Bronchial epithelial cell (primary cell): Measurements from ENCODE around the gene MAP7D3. TPM values are rescaled to one million over a fixed set of nuclear protein-coding genes. Genes with fewer than 3 reads are reported as not detected.
"Not testable (repeated sequence)": the region's sequence is repeated elsewhere in the genome, so short reads cannot be mapped to it uniquely, and the experiment has no call there.

Experiments
- DNase-seq: peaks from one replicate; pipeline ENCODE4 v3.0.0-alpha.2; 2010; ENCODE audit warnings: low read depth
- FAIRE-seq: peaks from 2 replicates; lab custom pipeline; 2011; peaks lifted over from hg19 to GRCh38; lab: Jason Lieb, UNC
- H3K27me3 ChIP-seq: 2 replicates; pipeline ENCODE4 v1.5.1; 2011; ENCODE audit warnings: low read length; ENCODE audit not compliant: control insufficient read depth, insufficient read depth
- H3K36me3 ChIP-seq: 2 replicates; pipeline ENCODE4 v1.5.1; 2011; ENCODE audit warnings: low read length; ENCODE audit not compliant: control insufficient read depth, insufficient read depth
- H3K4me3 ChIP-seq: 2 replicates; pipeline ENCODE4 v1.5.1; 2011; ENCODE audit warnings: mild to moderate bottlenecking, low read depth, low read length, control low read depth
- total RNA-seq: library from RNA; depleted of rRNA; stranded (reverse); fragments of >200 nt; gene quantifications from 2 replicates; pipeline ENCODE4 v1.2.1, GENCODE V29; 2014
- TF ChIP-seq, protein P1 (sequence below): IDR thresholded peaks from 2 replicates; pipeline ENCODE4 v1.5.1; 2011; ENCODE audit warnings: mild to moderate bottlenecking, moderate library complexity, low read length, control low read depth, inconsistent platforms; ENCODE audit not compliant: insufficient read depth, severe bottlenecking

The MAP7D3 gene, protein sequence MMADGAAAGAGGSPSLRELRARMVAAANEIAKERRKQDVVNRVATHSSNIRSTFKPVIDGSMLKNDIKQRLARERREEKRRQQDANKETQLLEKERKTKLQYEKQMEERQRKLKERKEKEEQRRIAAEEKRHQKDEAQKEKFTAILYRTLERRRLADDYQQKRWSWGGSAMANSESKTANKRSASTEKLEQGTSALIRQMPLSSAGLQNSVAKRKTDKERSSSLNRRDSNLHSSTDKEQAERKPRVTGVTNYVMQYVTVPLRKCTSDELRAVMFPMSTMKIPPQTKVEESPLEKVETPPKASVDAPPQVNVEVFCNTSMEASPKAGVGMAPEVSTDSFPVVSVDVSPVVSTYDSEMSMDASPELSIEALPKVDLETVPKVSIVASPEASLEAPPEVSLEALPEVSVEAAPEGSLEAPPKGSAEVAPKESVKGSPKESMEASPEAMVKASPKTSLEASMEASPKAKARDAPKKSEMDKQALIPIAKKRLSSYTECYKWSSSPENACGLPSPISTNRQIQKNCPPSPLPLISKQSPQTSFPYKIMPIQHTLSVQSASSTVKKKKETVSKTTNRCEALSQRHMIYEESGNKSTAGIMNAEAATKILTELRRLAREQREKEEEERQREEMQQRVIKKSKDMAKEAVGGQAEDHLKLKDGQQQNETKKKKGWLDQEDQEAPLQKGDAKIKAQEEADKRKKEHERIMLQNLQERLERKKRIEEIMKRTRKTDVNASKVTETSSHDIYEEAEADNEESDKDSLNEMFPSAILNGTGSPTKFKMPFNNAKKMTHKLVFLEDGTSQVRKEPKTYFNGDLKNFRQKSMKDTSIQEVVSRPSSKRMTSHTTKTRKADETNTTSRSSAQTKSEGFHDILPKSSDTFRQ
- total RNA-seq: 3.2 and 5.1 TPM in 2 replicates

DNA sequence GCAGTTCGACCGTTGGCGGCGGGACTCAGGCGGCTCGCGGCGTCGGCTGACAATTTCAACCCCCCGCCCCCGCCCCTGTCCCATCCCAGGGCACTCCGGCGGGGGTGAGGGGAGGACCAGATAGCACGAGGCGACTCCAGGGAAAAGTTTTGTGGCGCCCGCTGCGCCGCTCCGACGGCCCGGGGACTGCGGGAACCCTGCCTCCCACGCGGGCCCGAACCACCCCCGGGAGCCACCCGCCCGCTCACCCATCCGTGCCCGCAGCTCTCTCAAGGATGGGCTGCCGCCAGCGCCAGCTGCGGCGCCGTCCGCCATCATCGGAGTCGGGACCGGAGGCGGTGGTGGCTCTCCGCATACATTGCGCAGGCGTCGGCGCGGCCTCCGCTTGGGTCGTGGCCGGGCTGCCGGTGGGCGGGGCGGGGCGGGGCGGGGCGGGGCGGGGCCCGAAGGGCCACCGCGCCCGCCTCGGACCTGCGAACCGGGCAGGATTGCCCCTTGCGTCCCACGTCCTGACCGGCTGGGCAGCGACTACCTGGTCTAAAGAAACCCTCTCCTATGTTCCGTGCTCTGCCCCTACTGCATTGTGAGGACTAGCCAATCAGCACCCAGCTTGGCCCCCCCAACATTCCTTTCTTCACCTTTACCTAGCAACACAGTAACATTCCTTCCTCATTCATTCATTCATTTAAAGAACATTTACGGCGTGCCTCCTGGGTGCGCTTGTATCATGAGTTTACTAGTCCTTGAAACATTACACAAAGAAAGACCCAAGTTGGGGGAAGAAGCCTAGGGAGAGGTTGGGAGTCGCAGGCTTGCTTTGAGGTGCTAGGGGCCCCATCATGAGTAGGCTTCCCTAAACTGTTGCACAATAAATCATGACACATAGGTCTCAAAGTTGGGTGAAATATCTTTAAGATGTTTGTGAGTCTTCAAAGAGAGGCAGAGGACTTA is at the start of gene MAP7D3:
Gene MAP7D3 (minus strand): TSS at position 360 of the 951 bp plus-strand sequence. CDS start 42 bp downstream, at position 318.
- Histone ChIP-seq H3K36me3 (no peaks in the 10 kb centered on the region), H3K27me3 (no peaks in the 10 kb centered on the region), H3K4me3 (peak within 1 kb of the TSS; percentile 62)
- no peak for FAIRE-seq
- DNase-seq: peak; percentile 67
- TF ChIP-seq, protein P1, sequence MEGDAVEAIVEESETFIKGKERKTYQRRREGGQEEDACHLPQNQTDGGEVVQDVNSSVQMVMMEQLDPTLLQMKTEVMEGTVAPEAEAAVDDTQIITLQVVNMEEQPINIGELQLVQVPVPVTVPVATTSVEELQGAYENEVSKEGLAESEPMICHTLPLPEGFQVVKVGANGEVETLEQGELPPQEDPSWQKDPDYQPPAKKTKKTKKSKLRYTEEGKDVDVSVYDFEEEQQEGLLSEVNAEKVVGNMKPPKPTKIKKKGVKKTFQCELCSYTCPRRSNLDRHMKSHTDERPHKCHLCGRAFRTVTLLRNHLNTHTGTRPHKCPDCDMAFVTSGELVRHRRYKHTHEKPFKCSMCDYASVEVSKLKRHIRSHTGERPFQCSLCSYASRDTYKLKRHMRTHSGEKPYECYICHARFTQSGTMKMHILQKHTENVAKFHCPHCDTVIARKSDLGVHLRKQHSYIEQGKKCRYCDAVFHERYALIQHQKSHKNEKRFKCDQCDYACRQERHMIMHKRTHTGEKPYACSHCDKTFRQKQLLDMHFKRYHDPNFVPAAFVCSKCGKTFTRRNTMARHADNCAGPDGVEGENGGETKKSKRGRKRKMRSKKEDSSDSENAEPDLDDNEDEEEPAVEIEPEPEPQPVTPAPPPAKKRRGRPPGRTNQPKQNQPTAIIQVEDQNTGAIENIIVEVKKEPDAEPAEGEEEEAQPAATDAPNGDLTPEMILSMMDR: no peak

DNA sequence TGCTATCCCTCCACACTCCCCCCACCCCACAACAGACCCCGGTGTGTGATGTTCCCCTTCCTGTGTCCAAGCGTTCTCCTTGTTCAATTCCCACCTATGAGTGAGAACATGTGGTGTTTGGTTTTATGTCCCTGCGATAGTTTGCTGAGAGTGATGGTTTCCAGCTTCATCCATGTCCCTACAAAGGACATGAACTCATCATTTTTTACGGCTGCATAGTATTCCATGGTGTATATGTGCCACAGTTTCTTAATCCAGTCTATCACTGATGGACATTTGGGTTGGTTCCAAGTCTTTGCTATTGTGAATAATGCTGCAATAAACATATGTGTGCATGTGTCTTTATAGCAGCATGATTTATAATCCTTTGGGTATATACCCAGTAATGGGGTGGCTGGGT is 49.5 kb upstream of the MAP7D3 start, which contains the start of gene ADGRG4:
Gene ADGRG4 (plus strand): TSS at position 243 of the 400 bp plus-strand sequence. CDS start 7,815 bp downstream, outside the sequence.
- H3K4me3 ChIP-seq, H3K36me3 ChIP-seq, DNase-seq, H3K27me3 ChIP-seq, FAIRE-seq: not testable (repeated sequence)

DNA sequence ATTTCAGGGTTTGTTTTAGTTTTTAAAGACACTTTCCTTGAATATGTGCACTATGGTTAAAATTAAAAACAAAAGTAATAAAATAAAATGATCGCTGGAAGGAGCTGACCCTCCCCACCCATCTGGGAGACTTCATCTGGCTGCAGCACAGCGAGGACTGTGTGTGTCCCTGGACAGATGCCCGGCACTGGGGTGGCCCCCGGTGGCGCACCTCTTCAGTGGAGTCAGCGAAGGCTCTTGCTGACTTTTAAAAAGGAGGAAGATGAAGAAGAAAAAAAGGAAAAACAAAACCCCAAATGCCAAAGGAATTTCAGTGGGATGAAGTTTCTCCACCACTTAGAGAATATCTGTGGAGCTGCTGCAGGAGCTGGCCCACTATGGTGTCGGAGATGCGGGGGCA is 44.2 kb upstream of the MAP7D3 start:
- FAIRE-seq (no peak), DNase-seq (no peak)
- Histone ChIP-seq H3K36me3 (no peaks in the 10 kb centered on the region), H3K27me3 (no peaks in the 10 kb centered on the region), H3K4me3 (no peak overlapping the region)
- TF ChIP-seq, protein P1: no peak

DNA sequence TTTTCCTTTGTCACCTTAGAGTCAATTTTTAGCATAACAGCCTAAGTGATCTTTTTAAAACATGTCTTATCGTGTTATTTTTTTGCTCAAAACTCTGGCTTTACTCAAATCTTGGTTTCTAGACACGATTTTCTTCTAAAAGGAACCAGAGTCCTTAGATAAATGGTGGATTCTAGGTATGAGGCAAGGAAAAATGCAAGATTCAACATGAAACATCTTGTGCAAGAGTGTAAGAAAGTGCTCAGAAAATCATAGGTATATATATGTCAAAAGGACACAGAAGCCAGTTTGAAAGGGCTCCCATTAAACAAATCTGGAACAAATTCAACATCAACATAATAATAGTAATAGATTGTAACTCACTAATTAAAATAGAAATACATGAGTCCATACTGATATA is 41.5 kb upstream of the MAP7D3 start:
- TF ChIP-seq, protein P1: no peak
- Histone ChIP-seq H3K27me3 (no peaks in the 10 kb centered on the region), H3K36me3 (no peaks in the 10 kb centered on the region), H3K4me3 (no peak overlapping the region)
- FAIRE-seq (no peak), DNase-seq (peak; percentile 51)

DNA sequence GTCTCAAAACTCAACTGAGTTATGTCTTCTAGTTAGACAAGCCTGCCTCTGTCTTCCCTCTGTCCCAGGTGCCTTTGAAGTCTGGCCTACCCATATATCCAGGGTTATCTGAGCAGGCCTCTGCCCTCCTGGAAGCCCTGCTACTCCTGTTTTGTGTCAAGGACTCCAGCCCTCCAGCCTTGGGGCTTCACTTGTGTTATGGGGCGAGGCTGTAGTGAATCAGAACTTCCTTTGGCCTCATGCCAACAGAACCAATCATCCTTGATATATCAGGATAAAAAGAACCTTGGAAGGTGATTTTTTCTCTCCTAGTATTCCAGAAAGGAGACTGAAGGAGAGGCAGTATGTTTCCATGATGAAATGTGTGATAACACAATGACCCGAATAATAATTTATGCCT is 40.6 kb upstream of the MAP7D3 start:
- Histone ChIP-seq H3K27me3 (no peaks in the 10 kb centered on the region), H3K4me3 (no peak overlapping the region), H3K36me3 (no peaks in the 10 kb centered on the region)
- FAIRE-seq (no peak), DNase-seq (peak; percentile 60)
- TF ChIP-seq, protein P1: no peak

DNA sequence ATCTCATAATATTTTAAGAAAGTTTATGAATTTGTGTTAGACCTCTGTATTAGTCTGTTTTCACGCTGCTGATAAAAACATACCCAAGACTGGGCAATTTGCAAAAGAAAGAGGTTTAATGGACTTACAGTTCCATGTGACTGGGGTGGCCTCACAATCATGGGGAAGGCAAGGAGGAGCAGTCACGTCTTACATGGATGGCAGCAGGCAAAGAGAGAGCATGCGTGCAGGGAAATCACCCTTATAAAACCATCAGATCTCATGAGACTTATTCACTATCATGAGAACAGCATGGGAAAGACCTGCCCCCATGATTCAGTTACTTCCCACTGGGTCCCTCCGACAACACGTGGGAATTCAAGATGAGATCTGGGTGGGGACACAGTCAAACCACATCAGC is 35.2 kb upstream of the MAP7D3 start:
- H3K27me3 ChIP-seq, H3K36me3 ChIP-seq, FAIRE-seq: not testable (repeated sequence)

More for the DNA sequence above, 35.2 kb upstream of the MAP7D3 start:
- H3K4me3 ChIP-seq, DNase-seq: not testable (repeated sequence)
